Measurements from ENCODE around the gene OSBPL8. TPM values are rescaled to one million over a fixed set of nuclear protein-coding genes. Genes with fewer than 3 reads are reported as not detected.

OSBPL8 gene
- polyA plus RNA-seq, 1 experiment: 31.2 TPM

- ChIA-PET CTCF (no interaction called here), POLR2A (no interaction called here)
- TF ChIP-seq CTCF (IDR thresholded peaks at IDR 0.05; ENCODE audit: insufficient read depth, low read depth, low read length): no peak
- Histone ChIP-seq H3K4me3 (ENCODE audit: low read depth, low read length) (no peak overlapping the region), H3K27me3 (ENCODE audit: control insufficient read depth, insufficient read depth, low read length) (no peaks in the 10 kb centered on the region), H3K36me3 (ENCODE audit: control insufficient read depth, insufficient read depth, low read length) (no peaks in the 10 kb centered on the region)
- DNase-seq (ENCODE audit: low read depth): no peak
Observed at GRCh38 chr12:76446090-76446489, 113.5 kb downstream of the OSBPL8 start.

- H3K4me3 ChIP-seq (ENCODE audit: low read depth, low read length): no peak overlapping the region
- no peak for DNase-seq (ENCODE audit: low read depth)
- TF ChIP-seq CTCF (IDR thresholded peaks at IDR 0.05; ENCODE audit: insufficient read depth, low read depth, low read length): no peak
- no peaks in the 10 kb centered on the region for H3K36me3 ChIP-seq (ENCODE audit: control insufficient read depth, insufficient read depth, low read length)
- ChIA-PET CTCF (no interaction called here), POLR2A (no interaction called here)
- H3K27me3 ChIP-seq (ENCODE audit: control insufficient read depth, insufficient read depth, low read length): no peaks in the 10 kb centered on the region
Observed at GRCh38 chr12:76445462-76445861, 114.1 kb downstream of the OSBPL8 start.

DNA sequence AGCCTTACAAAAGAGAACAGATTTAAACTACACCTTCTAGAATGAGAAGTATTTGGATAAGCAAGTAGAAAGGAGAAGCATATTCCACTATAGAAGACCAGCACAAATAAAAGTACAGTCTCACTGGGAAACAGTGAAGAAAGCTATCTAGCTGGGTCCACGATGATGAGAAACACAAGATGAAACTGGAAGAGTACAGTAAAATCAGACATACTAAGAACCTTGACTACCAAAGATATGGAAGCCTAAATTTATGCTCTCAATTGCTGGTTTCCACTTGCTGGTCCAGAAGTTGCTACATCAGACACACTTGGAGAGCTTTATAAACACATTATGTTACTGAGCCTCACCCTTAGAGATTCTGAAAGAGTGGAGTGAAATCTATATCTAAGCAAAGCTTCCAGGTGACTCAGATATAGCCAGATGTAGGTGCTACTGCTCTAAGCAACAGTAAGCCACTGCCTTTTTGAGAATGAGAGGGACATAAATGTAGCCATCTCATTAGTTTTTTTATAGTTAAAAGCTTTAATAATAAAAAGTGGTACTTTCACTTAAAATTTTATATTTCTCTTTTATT, 115.1 kb downstream of the OSBPL8 start:
- Histone ChIP-seq H3K4me3 (ENCODE audit: low read depth, low read length) (no peak overlapping the region), H3K27me3 (ENCODE audit: control insufficient read depth, insufficient read depth, low read length) (no peaks in the 10 kb centered on the region), H3K36me3 (ENCODE audit: control insufficient read depth, insufficient read depth, low read length) (no peaks in the 10 kb centered on the region)
- DNase-seq (ENCODE audit: low read depth): no peak
- CTCF ChIA-PET: interaction anchor here (1.2 kb wide), 1 partner anchor 11 kb away, joined by 3 read pairs; no protein-coding TSS in a partner anchor
- POLR2A ChIA-PET: no interaction called here
- no peak for TF ChIP-seq CTCF (IDR thresholded peaks at IDR 0.05; ENCODE audit: insufficient read depth, low read depth, low read length)

GRCh38 chr12:76441016-76441415, 118.6 kb downstream of the OSBPL8 start:
- no peak for TF ChIP-seq CTCF (IDR thresholded peaks at IDR 0.05; ENCODE audit: insufficient read depth, low read depth, low read length)
- Histone ChIP-seq H3K27me3 (ENCODE audit: control insufficient read depth, insufficient read depth, low read length) (no peaks in the 10 kb centered on the region), H3K36me3 (ENCODE audit: control insufficient read depth, insufficient read depth, low read length) (no peaks in the 10 kb centered on the region), H3K4me3 (ENCODE audit: low read depth, low read length) (no peak overlapping the region)
- DNase-seq (ENCODE audit: low read depth): no peak
- CTCF ChIA-PET: no interaction called here
- POLR2A ChIA-PET: no interaction called here

DNA sequence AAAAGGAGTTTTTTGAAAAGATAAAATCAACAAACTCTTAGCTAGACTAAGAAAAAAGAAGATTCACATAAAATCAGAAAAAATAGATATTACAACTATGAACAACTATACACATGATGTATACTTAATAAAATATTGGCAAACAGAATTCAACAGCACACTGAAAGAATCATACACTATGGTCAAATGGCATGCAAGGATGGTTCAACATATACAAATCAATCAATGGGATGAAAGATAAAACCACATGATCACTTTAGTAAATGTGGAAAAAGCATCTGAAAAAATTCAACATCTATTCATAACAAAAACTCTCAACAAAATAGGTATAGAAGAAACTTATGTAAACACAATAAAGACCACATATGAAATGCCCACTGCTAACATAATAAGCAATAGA, 126.8 kb downstream of the OSBPL8 start:
- TF ChIP-seq CTCF (IDR thresholded peaks at IDR 0.05; ENCODE audit: insufficient read depth, low read depth, low read length): no peak
- no peaks in the 10 kb centered on the region for H3K27me3 ChIP-seq (ENCODE audit: control insufficient read depth, insufficient read depth, low read length)
- H3K36me3 ChIP-seq (ENCODE audit: control insufficient read depth, insufficient read depth, low read length): no peaks in the 10 kb centered on the region
- DNase-seq (ENCODE audit: low read depth): no peak
- no peak overlapping the region for H3K4me3 ChIP-seq (ENCODE audit: low read depth, low read length)
- POLR2A ChIA-PET: no interaction called here
- CTCF ChIA-PET: no interaction called here
